Tibial nerve (tissue), 4 donors: ENCODE data around the gene DBNDD1. TPM values are rescaled to one million over a fixed set of nuclear protein-coding genes. Genes with fewer than 3 reads are reported as not detected.

Experiments used
- DNase-seq, 2 donors: peaks; one replicate each; pipeline ENCODE4 v3.0.0-alpha.2; 2019; ENCODE audit warnings: low spot score in 2 of 2
- H3K27ac ChIP-seq, 4 donors: fragments of 200-600 bp; sonication (generic) in 3 of 4; one replicate each; pipeline ENCODE4 v1.5.1; 2017 to 2019; ENCODE audit warnings: mild to moderate bottlenecking in 1 of 4
- H3K27me3 ChIP-seq, 2 donors: fragments of 200-600 bp; sonication (generic) in 1 of 2; one replicate each; pipeline versions ENCODE4 v1.5.1 to v1.6.0; 2017 to 2019
- H3K36me3 ChIP-seq, 3 donors: fragments of 200-600 bp; sonication (generic); one replicate each; pipeline ENCODE4 v1.5.1; 2018 to 2019
- H3K4me1 ChIP-seq, 4 donors: fragments of 200-600 bp; sonication (generic) in 3 of 4; one replicate each; pipeline ENCODE4 v1.5.1; 2017 to 2019
- H3K4me3 ChIP-seq, 4 donors: fragments of 200-600 bp; sonication (generic) in 3 of 4; one replicate each; pipeline ENCODE4 v1.5.1; 2017 to 2019; ENCODE audit warnings: mild to moderate bottlenecking in 1 of 4, moderate library complexity in 1 of 4
- H3K9me3 ChIP-seq, 4 donors: fragments of 200-600 bp; sonication (generic) in 3 of 4; one replicate each; pipeline ENCODE4 v1.5.1; 2017 to 2019
- CTCF ChIP-seq, 5 experiments: fragments of 200-600 bp in 3 of 5; fragments of 450-650 bp in 2 of 5; sonication (generic) in 3 of 5; IDR thresholded peaks; one replicate each; pipeline ENCODE4 v1.5.1; 2016 to 2019; ENCODE audit warnings: antibody characterized with exemption in 5 of 5, mild to moderate bottlenecking in 3 of 5, moderate library complexity in 2 of 5
- EP300 ChIP-seq, 2 donors: sonication (generic); formaldehyde crosslinking; IDR thresholded peaks; one replicate each; pipeline ENCODE4 v1.6.1; 2017; ENCODE audit warnings: antibody characterized with exemption in 2 of 2, mild to moderate bottlenecking in 1 of 2
- POLR2A ChIP-seq, 2 donors: fragments of 450-650 bp; IDR thresholded peaks; one replicate each; pipeline ENCODE4 v1.6.1; 2017; ENCODE audit warnings: antibody characterized with exemption in 2 of 2, mild to moderate bottlenecking in 2 of 2, moderate library complexity in 2 of 2
- WGBS, 2 donors: methylation state at CpG; one replicate each; pipeline ENCODE4 v1.1.5; 2018; 5-methylcytosine and 5-hydroxymethylcytosine counted together
- total RNA-seq, 4 donors: library from RNA; depleted of rRNA; stranded (reverse); fragments of >200 nt; gene quantifications; one replicate each; pipeline ENCODE4 v1.1.0, GENCODE V29; 2016

DBNDD1 gene
- total RNA-seq, 4 donors from 2014 or later: 0.42 to 2.6 (median 1.3) TPM

- peaks cover 0 to 81% (median 0%) of the 10 kb centered on the region in 3 donors for H3K36me3 ChIP-seq
- no peak for DNase-seq
- WGBS, 2 donors: 92 to 95% methylated on average over 21 to 24 of the region's 29 CpGs
Measured at GRCh38 chr16:90040152-90041023, 21.1 kb upstream of the DBNDD1 start.

GRCh38 chr16:90037276-90037675 lies 18.0 kb upstream of the DBNDD1 start:
- 75 to 79% methylated on average over 12 of the region's 12 CpGs for WGBS, 2 donors
- no peaks in the 10 kb centered on the region for H3K4me1 ChIP-seq
- H3K9me3 ChIP-seq: no peaks in the 10 kb centered on the region
- H3K4me3 ChIP-seq: no peak overlapping the region
- TF ChIP-seq POLR2A (IDR thresholded peaks at IDR 0.05) (no peak), CTCF (IDR thresholded peaks at IDR 0.05) (no peak), EP300 (IDR thresholded peaks at IDR 0.05) (no peak)
- H3K27me3 ChIP-seq: no peaks in the 10 kb centered on the region
- peaks cover 0 to 73% (median 0%) of the 10 kb centered on the region in 3 donors for H3K36me3 ChIP-seq
- DNase-seq: no peak
- H3K27ac ChIP-seq: no peak overlapping the region

More at GRCh38 chr16:90040152-90041023, 21.1 kb upstream of the DBNDD1 start:
- Histone ChIP-seq H3K4me3 (no peak overlapping the region), H3K27ac (no peak overlapping the region), H3K4me1 (no peaks in the 10 kb centered on the region), H3K27me3 (no peaks in the 10 kb centered on the region), H3K9me3 (no peaks in the 10 kb centered on the region)
- no peak for TF ChIP-seq CTCF (IDR thresholded peaks at IDR 0.05)
- TF ChIP-seq POLR2A (IDR thresholded peaks at IDR 0.05): no peak
- no peak for TF ChIP-seq EP300 (IDR thresholded peaks at IDR 0.05)

- Histone ChIP-seq H3K36me3 (peaks cover 0 to 60% (median 0%) of the 10 kb centered on the region in 3 donors), H3K4me3 (no peak overlapping the region), H3K9me3 (no peaks in the 10 kb centered on the region), H3K27ac (no peak overlapping the region), H3K27me3 (no peaks in the 10 kb centered on the region), H3K4me1 (no peaks in the 10 kb centered on the region)
- DNase-seq: no peak
- WGBS, 2 donors: 61 to 65% methylated on average over 5 of the region's 5 CpGs
- no peak for TF ChIP-seq EP300 (IDR thresholded peaks at IDR 0.05)
- TF ChIP-seq CTCF (IDR thresholded peaks at IDR 0.05): no peak
- no peak for TF ChIP-seq POLR2A (IDR thresholded peaks at IDR 0.05)
Measured at GRCh38 chr16:90035902-90036301, 16.6 kb upstream of the DBNDD1 start.

GRCh38 chr16:90034504-90034903 lies 15.2 kb upstream of the DBNDD1 start:
- TF ChIP-seq POLR2A (IDR thresholded peaks at IDR 0.05) (no peak), CTCF (IDR thresholded peaks at IDR 0.05) (no peak), EP300 (IDR thresholded peaks at IDR 0.05) (no peak)
- no peak overlapping the region for H3K27ac ChIP-seq
- H3K4me3 ChIP-seq: no peak overlapping the region
- 85 to 89% methylated on average over 8 of the region's 8 CpGs for WGBS, 2 donors
- no peaks in the 10 kb centered on the region for H3K9me3 ChIP-seq
- no peak for DNase-seq
- no peaks in the 10 kb centered on the region for H3K27me3 ChIP-seq
- peaks cover 0 to 47% (median 0%) of the 10 kb centered on the region in 3 donors for H3K36me3 ChIP-seq
- no peaks in the 10 kb centered on the region for H3K4me1 ChIP-seq

- H3K4me3 ChIP-seq: no peak overlapping the region
- WGBS, 2 donors: 66 to 75% methylated on average over 4 of the region's 4 CpGs
- no peak overlapping the region for H3K27ac ChIP-seq
- no peak for DNase-seq
- H3K27me3 ChIP-seq: no peaks in the 10 kb centered on the region
- no peaks in the 10 kb centered on the region for H3K9me3 ChIP-seq
- H3K4me1 ChIP-seq: no peaks in the 10 kb centered on the region
- H3K36me3 ChIP-seq: peaks cover 0 to 47% (median 0%) of the 10 kb centered on the region in 3 donors
- TF ChIP-seq CTCF (IDR thresholded peaks at IDR 0.05): no peak
- no peak for TF ChIP-seq POLR2A (IDR thresholded peaks at IDR 0.05)
- TF ChIP-seq EP300 (IDR thresholded peaks at IDR 0.05): no peak
Measured at GRCh38 chr16:90033387-90033786, 14.1 kb upstream of the DBNDD1 start.
